ENCODE results near the gene TMTC2.
A peak's percentile ranks its signal among the peaks of the same experiment; 100 is the strongest.

TMTC2 gene

DNA sequence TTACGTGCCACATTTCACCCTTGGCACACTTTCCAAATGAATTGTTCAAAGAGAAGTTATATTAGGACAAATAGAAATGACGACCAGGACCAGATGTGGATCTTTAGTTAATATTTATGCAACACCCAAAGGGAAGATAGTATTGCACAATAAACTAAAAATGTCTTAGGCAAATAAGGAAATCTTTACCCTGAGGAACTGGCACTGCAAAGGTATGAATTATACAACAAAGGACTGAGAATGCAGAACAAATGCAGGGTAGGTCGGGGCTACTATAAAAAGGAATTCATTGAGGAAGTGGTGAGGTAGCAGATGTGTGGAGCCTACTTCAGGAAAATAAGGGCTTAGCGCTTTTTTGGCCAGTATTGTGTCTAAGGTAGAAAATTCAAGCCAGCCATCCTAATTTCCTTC, 3.9 kb upstream of the TMTC2 start:
- DNase-seq (ENCODE audit: low read depth): no peak

DNA sequence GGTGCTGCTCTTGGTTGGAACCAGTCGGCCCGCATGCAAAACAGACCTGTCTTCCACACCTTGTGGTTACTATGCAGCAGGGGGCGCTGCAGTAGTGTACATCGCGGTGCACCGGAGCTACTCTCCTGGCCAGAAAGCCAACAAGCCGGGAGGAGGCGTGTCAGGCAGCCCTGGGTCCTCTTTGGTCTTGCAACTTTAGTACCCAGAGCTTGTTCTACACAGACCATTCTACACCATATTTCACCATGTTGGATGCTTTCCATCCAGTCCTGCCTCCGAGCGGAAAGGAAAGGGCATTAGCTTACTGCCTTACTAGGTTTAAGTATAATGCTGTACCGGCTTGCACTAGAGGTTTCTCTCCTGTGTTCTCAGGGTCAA, 927 bp upstream of the TMTC2 start:
- DNase-seq (ENCODE audit: low read depth): peak; percentile 89

DNA sequence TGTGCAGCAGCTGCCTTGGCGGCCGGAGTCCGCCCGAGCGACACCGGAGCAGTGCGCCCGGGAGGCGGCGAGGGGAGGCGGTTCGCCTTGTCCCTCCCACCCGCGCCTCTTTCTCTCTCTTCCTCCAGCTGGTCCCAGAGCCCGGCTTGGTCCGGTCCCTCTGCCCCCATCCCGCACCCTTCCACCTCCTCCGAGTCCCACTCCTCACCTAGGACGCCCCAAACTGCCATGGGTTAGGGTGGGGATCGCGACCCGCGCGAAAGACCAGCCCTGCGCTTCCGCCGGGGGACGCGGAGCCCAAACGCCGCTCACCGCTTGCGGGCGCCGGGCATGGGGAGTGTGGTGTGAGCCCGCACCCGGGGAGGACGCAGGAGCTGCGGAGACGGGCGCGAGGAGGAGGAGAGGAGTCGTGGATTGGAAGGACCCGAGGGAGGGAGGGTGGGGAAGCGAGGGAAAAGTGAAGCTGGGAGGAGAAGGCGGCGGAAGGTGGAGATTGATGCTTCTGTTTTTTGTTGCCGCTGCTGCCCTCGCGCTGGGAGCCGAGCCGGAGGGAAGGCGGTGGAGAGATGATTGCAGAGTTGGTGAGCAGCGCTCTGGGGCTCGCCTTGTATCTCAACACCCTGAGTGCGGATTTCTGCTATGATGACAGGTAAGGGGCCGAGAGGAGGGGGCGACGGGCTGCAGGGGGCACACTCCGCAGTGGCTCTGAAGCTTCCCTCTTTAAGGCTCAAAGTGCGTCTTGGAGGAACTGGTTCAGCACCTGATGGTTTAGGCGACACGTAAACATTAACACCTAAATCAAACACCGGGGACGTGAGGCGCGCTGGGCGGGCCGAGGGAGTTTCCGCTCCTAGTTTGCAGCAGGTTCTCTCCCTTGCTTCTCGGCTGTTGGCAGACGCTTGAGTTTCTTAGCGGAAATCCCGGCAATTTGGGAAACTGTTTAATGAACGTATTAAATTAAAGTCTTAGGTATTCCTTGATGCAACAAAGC, 610 bp downstream of the TMTC2 start:
- DNase-seq (ENCODE audit: low read depth): peak; percentile 34

DNA sequence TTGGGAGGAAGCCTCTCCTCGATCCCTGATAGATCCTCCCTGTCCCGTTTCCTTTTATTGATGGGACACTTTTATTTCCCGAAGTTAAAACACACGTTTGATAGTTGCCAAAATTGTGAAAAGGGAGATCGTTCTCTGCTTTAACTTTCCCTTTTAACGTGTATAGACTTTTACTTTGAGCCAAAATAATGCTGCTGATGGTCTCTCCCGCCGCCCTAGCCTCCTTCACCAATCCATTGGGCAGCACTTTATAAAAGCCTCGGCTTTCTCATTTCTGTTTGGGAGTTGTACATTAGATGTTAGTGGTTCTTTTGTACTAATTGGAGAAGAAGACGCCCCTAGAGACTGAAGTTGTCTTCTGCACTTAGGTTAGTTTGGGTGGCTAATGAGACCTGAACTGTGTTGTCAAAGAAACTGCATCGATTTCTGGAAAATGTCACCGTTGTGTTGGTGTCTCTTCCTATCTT, 1.4 kb downstream of the TMTC2 start:
- peak; percentile 22 for DNase-seq (ENCODE audit: low read depth)

DNA sequence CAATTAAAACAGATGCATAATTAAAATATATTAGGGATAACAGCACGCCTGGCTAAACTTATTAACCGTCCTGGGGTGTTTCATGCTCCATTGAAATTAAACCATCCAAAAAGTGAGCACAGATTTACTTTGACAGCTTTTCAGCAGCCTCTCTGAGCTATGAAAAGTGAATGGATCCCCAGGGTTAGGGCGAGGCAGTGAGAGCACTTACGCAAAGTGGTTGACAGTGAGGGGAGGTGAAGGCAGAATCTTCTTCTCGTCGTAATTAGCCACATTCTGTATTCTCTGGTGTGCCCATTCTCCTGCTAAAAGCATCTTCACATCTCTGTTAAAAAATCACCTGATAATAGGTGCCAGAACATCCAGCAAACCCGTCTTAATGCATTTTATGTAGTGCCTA, 1.9 kb downstream of the TMTC2 start:
- no peak for DNase-seq (ENCODE audit: low read depth)

DNA sequence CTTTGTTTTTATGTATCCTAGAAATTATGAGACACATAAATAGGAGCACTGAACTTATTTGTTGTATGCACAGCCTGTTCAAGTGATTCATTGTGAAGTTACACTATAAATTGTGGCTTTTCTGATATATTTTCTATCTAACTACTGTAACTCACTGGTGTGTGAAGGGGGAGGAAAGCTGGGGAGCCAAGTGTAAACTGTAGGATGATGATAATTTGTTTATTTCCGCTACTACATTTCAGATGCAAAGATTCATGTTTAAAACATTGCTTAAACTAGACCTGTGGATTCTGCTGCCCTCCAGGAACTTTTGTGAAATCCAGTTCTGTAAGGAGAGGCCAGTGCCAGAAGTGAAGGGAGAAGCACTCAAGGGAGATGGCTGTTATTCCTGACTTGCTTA, 3.3 kb downstream of the TMTC2 start:
- DNase-seq (ENCODE audit: low read depth): no peak

DNA sequence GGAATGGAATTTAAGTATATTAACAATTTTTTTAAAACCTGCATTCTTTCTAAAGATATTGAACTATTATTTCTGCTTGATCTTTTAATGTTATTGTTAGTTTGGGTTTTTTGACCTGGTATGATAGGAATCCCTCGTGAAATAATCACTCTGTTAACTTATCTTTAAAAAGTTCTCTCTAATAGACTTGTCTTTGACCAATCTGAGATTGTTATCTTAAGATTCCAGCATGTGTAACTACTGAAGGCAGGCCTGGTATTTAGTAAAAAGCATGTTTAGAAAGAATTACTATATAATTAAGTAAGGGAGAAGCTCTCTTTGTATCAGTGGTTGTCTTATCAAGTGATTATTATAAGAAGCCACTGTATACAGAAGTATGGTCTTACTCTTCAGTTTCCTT, 4.8 kb downstream of the TMTC2 start:
- peak; percentile 6 for DNase-seq (ENCODE audit: low read depth)

DNA sequence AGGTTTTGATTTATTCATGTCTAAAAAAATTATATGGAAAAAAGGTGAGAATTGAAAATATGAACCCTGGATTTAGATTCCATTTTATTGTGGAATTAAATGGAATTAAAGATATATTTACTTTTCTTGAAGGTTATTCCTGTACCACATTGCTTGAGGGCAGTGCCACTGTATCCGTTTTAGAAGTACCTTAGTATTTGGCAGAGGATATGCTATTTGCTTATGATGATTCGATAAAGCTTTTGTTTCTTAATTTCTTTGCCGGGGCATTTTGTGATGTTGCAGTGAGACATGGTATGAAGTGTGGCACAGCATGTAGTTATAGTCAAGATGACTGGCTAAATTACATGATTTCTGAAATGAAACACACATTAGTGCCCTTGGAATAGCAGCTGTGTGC, 7.6 kb downstream of the TMTC2 start:
- DNase-seq (ENCODE audit: low read depth): no peak

DNA sequence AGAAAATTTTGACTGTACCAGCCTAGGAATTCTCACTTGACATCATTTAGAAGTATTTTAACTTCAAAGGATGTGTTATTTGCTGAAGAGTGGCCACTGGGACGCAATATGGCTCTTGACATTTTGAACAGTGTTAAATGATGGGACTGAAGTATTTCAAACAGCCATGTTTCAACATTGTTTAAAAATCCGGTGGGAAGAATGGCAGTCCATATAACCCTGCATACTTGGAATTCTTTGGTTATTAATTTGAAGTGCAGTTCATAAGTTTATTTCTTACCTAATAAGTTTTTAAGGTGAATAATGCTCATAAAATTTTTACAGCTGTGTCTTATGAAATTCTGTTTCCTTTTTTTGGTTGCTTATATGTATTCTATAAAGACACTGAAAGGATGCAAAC, 8.3 kb downstream of the TMTC2 start:
- DNase-seq (ENCODE audit: low read depth): peak; percentile 48

DNA sequence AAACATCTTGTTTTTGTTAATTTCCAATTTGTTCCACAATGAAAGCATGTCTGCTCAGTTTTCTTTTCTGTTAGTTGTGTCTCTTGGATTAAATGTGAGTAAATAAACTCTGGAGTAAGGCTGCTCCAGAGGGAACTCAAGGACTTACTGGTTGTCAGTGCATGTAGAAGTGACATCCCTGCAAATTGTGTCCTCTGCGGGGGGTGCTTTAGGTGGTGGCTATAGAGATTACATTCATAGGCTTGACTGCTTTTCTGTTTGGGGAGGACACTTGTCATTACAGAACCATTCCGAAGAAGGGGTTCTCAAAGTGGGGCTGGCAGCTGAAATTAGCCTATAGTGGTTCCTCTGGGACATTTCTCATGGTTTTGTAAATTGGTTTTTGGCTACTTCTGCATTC, 8.8 kb downstream of the TMTC2 start:
- DNase-seq (ENCODE audit: low read depth): no peak

DNA sequence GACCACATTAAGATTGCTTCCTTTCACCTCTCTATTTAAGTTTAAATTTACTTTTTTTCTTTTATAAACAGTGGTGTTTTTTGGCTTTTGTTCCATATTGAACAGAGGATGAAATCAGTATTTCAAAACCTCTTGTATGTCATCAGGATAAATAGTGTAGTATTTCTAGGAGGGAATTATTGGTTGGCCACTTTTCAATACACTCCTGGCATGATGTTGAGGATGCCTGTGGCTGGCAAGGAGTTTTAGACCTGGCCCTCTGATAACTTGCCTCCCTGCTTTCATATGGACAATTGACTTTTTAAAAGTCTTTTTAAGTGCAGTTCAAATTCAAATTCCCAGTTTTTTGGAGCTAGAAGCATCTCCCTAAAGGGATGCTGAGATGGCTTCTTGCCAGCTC, 9.8 kb downstream of the TMTC2 start:
- DNase-seq (ENCODE audit: low read depth): no peak

DNA sequence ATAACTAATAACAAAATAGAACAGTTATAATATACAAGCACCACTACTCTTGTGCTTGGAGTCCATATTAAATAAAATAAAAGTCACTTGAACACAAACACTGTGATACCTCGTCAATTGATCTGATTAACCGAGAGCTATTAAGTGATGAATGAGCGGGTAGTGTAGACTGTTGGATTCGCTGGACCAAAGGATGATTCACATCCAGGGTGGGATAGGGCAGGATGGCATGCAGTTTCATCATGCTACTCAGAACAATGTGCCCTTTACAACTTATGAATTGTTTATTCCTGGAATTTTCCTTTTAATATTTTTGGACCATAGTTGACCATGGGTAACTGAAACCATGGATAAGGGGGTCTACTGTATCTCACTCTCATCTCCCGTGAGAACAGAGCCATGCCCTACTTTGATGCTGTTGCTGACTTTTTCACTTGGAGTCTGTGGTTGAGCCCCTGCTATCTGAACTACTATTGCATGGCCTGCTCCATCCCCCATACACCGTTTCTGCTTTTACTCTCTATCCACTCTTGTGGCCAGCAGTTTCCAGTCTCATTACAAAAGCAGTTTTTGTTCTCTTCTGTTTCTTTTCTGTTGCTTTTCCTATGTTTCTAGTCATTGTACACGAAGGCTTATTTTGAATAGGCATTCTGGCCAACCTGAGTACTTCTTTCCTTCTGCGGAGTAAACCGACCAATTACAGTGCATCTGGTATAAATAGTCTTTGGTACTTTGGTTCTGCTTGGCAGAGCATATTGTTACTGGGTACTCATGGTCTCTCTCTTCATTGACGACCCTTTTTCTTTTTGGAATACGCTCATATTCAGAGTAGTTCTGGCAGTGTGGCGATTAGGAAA, 12.2 kb downstream of the TMTC2 start:
- no peak for DNase-seq (ENCODE audit: low read depth)

DNA sequence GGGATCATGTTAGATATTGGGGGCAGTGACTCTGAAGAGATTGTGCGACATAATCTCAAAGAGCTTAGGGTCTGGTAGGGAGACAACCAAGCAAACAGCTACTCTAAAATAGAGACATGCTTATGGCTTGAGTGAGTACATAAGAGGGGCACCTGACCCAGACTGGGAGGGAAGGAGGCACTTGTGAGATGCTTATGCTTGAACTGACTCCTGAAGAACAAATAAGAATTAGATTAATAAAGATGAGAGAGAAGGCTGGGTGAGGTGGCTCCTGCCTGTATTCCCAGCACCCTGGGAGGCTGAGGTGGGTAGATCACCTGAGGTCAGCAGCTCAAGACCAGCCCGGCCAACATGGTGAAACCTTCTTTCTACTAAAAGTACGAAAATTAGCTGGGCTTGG, 19.1 kb downstream of the TMTC2 start:
- DNase-seq (ENCODE audit: low read depth): no peak

DNA sequence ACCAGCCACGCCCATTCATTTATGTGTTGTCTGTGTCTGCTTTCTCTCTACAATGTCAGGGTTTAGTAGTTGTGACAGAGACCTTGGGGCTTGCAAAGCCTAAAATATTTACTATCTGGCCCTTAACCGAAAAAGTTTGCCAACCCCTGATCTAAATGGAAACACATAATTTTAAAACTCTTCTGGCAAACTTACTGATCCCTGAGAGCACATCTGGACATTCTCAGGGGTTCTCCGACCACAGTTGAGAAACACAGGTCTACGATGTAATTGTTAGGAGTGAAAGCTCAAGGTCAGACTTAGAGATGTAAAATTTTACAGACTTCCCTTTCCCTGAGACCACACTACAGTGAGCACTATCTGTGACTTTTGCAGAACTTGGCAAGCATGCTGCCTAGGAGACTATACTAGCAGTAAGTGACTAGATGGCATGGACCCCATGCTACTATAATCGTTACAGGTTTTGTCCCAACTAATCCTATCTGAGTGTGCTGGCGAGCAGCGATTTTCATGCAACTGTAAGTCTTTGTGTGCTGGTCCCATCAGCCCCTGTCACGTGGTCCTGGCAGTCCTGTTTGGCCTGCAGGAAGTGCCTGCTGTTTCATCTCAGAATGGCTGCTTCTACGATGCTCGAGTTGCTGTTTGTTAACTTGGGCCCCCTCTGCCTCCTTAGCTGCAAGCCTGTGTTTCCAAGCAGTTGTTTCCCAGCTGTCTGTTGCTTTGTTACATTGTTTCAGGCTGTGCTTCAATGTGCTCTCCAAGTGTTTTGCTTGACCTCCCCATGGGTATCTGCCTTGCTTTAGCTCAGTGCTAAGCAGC, 21.6 kb downstream of the TMTC2 start:
- no peak for DNase-seq (ENCODE audit: low read depth)

DNA sequence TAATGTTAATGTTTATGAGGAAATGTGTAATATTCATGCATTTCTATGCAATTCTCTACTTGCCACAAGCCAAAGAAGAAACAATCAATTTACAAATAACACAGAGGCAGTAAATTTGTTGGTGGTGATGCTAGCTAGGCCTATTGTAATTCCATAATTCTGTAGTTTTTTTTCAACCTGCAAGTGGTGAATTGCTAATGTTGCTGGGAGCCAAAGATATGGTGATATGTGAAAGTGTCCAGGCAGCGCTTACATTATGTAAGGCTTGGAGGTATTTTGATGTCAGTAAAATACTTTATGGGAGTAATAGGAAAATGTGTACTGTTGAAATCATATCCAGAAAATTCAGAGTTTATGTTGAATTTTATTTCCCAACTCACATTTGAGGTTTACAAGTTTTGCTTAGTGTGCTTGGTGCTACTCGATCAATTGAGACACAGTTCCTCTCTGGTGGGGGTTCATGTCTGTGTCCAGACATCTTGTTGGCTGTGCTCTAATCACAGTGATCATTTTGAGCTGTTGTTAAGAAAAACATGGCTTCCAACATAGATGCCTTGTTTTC, 23.2 kb downstream of the TMTC2 start:
- DNase-seq (ENCODE audit: low read depth): no peak

DNA sequence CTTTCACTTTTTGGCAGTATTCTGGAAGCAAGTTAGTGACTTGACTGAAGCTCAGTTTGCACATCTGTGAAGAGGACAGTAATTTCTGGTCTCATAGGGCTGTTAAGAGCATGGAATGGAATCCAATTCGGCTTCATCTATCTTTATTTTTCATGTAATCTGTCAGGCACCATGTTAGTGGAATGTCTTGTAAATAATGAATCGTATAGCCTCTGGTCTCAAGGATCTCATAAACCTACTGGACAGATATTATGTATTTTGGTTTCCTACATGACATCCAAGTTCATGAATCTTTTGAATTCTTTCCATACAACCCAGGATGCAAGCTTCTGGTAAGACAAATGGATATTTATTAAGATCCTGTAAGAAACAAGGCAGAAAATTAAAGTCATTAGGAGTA, 24.0 kb downstream of the TMTC2 start:
- DNase-seq (ENCODE audit: low read depth): no peak

DNA sequence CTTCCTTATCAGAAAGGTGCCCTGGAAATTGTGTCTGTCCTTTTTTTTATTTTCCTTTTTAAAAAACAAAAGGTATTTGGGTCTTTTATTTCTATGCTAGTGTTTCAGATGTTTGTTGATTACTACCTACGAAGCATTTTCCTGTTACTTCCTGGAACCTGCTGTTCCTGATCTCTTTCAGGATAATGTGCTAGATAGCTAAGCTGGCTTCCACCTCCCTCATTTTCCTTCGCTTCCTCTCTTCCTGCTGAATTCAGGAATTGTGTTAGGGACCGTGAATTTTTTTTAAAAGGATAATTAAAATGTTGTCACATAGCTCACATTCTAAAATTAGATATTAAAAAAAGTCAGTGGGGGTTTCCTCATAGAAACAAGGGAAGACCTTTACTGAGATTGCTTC, 27.7 kb downstream of the TMTC2 start:
- no peak for DNase-seq (ENCODE audit: low read depth)

DNA sequence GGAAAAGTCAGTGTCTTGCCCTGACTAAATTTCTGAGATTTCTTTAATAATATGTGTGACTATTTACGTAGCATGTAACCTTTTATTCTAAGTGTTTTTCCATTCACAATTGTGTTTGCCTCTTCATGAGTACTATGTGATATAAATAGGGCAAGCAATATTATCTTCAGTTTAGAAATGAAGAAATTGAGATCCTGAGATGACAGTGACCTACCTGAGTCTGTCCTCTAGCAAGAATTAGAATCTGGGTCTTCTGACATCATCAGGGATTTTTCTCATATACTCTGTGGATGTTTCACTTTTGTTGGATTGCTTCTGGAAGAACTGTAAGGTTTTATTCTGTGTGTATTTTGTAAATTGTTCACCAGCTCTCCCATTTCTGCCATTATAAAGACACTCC, 35.0 kb downstream of the TMTC2 start:
- DNase-seq (ENCODE audit: low read depth): no peak

DNA sequence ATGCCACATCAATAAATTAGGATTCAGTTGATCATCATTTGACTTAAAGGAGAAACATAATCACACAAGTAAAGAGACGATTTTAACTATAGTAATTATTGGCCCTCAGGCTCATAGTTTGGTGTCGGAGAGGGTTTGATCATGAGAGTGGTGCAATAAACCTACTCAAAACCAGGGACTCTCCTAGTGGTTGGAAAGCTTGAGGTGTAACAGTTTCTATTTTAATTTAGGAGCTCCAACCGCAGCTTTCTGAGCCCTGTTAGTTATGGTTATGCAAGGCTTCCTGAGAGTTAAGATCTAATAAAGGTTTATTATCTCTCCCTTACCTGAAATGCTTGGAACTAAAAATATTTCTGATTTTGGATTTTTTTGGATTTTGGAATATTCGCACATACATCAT, 36.4 kb downstream of the TMTC2 start:
- no peak for DNase-seq (ENCODE audit: low read depth)

DNA sequence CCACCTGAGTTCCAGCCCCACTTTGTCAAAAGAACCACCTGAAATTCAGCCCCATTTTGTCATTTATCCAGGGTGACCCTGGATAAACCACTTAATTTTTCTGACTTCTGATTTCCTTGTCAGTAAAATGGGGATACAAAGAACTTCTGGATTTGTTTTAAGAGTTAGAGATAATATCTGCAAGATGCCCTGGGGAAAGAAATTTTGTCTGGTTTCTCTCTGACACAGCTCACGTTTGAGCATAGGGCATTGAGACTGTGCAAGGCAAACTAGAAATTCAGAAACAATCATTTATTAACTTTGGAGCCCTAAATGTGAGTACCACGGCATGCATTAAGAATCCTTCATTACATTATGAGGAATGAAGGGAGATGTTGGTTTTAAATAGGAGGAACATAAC, 37.2 kb downstream of the TMTC2 start:
- DNase-seq (ENCODE audit: low read depth): no peak

DNA sequence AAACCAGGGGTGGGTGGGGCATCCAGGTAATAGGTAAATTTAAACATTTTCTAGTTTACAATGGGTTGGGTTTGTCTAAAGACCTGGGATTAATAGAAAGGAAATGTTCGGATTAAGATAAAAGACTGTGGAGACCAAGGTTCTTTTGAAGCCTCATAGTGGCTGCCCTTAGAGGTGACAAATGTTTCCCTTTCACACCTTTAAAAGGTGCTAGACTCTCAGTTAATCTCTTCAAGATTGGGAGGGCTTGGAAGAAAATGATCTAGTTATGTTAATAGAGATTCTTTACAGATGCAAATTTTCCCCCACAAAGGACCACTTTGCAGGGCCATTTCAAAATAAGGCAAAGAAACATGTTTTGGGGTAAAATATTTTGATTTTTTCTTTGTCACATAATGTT, 39.0 kb downstream of the TMTC2 start:
- no peak for DNase-seq (ENCODE audit: low read depth)

DNA sequence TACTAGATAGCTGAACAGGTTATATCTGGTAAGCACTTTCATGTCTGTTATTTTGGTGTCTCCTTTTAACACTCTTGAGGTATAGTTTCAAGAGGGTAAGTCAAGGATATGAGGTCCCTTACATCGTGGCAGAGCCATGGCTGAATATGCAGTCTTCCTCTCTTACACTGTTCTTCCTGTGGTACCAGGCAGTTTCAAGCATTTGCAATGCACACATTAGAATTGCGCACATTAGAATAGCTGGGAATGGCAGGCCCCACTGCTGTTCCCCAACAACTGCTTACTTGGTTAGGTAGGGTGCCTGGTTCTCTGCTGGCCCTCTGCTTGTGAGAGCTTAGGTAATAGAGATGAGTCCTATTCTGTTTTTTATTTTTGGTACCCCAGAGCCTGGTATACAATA, 41.2 kb downstream of the TMTC2 start:
- no peak for DNase-seq (ENCODE audit: low read depth)

All from EH (cell line).